Transverse colon (tissue), 4 donors: ENCODE data around the gene RLF. TPM values are rescaled to one million over a fixed set of nuclear protein-coding genes. Genes with fewer than 3 reads are reported as not detected.
A peak's percentile ranks its signal among the peaks of the same experiment; 100 is the strongest.

ENCODE experiments used
- DNase-seq: peaks from one replicate; pipeline ENCODE4 v3.0.0-alpha.2; 2019
- H3K27ac ChIP-seq, 4 donors: fragments of 200-600 bp; sonication (generic); 2 replicates each; pipeline ENCODE4 v1.5.1; 2016 to 2018; ENCODE audit warnings: inconsistent platforms in 4 of 4
- H3K27me3 ChIP-seq: fragments of 200-600 bp; sonication (generic); 2 replicates; pipeline ENCODE4 v1.5.1; 2017; ENCODE audit warnings: inconsistent platforms
- H3K36me3 ChIP-seq, 4 donors: fragments of 200-600 bp; sonication (generic); 2 replicates each; pipeline ENCODE4 v1.5.1; 2017 to 2019; ENCODE audit warnings: inconsistent platforms in 4 of 4
- H3K4me1 ChIP-seq, 4 donors: fragments of 200-600 bp; sonication (generic); 2 replicates each; pipeline ENCODE4 v1.5.1; 2017 to 2020; ENCODE audit warnings: inconsistent platforms in 4 of 4
- H3K4me3 ChIP-seq, 4 donors: fragments of 200-600 bp; sonication (generic); 1 replicate in 1 of 4; 2 replicates in 3 of 4; pipeline versions ENCODE4 v1.5.1 to v1.6.1; 2017 to 2019; ENCODE audit warnings: inconsistent platforms in 4 of 4
- H3K9me3 ChIP-seq, 2 donors: fragments of 200-600 bp; sonication (generic); 2 replicates each; pipeline ENCODE4 v1.5.1; 2017 to 2019; ENCODE audit warnings: inconsistent platforms in 2 of 2
- CTCF ChIP-seq, 5 experiments: fragments of 200-600 bp in 3 of 5; fragments of 450-650 bp in 2 of 5; sonication (generic) in 3 of 5; IDR thresholded peaks; 1 replicate in 2 of 5; 2 replicates in 3 of 5; pipeline ENCODE4 v1.5.1; 2016 to 2017; ENCODE audit warnings: antibody characterized with exemption in 5 of 5, inconsistent platforms in 3 of 5, mild to moderate bottlenecking in 2 of 5, moderate library complexity in 1 of 5
- EP300 ChIP-seq: sonication (generic); formaldehyde crosslinking; IDR thresholded peaks from one replicate; pipeline ENCODE4 v1.6.1; 2017; ENCODE audit warnings: antibody characterized with exemption, low read depth
- POLR2A ChIP-seq: fragments of 450-650 bp; IDR thresholded peaks from one replicate; pipeline ENCODE4 v1.6.1; 2016; ENCODE audit warnings: antibody characterized with exemption, mild to moderate bottlenecking, moderate library complexity
- POLR2AphosphoS5 ChIP-seq, 3 donors: sonication (generic); formaldehyde crosslinking; IDR thresholded peaks; one replicate each; pipeline ENCODE4 v1.6.1; 2016; ENCODE audit warnings: antibody characterized with exemption in 3 of 3
- WGBS, 2 donors: methylation state at CpG; one replicate each; pipeline ENCODE4 v1.1.5; 2018; ENCODE audit warnings: low coverage in 1 of 2; 5-methylcytosine and 5-hydroxymethylcytosine counted together
- in situ Hi-C, 4 donors: fragments of 200-750 bp; cut with MboI; loops; one replicate each; pipeline versions ENCODE4 v1.15.0 to v1.15.1; 2017; ENCODE audit warnings: low sequenced_read_pairs in 3 of 4, low pct_ligation_motif_present in 1 of 4, low pct_unique_long_range_greater_than_20kb in 1 of 4
- intact Hi-C: fragments of 100-400 bp; cut with DNase I; formaldehyde crosslinking; loops from one replicate; pipeline ENCODE4 v1.15.1; 2023; ENCODE audit warnings: low total_unique reads
- total RNA-seq, 4 donors: library from RNA; depleted of rRNA; stranded (reverse); fragments of >200 nt; gene quantifications; one replicate each; pipeline ENCODE4 v1.1.0, GENCODE V29; 2016

RLF gene
- total RNA-seq, 4 donors from 2014 or later, result 11.2 to 18.3 (median 13.9) TPM

GRCh38 chr1:40160806-40161124, 422 bp upstream of the RLF start:
- TF ChIP-seq POLR2A (no peak), EP300 (no peak)
- H3K36me3 ChIP-seq, result no peaks in the 10 kb centered on the region
- intact Hi-C loops, result no loop called here
- H3K4me3 ChIP-seq, result peak overlapping the region; percentile 88 to 99 (median 98)
- H3K4me1 ChIP-seq, result peaks cover 13 to 36% (median 14%) of the 10 kb centered on the region in 4 donors
- peak overlapping the region; percentile 92 to 97 (median 95) for H3K27ac ChIP-seq
- DNase-seq, result no peak
- 25 to 47% methylated on average over 5 to 7 of the region's 7 CpGs for WGBS, 2 donors
- H3K9me3 ChIP-seq, result no peaks in the 10 kb centered on the region
- H3K27me3 ChIP-seq, result no peaks in the 10 kb centered on the region
- in situ Hi-C loops, result no loop called here

DNA sequence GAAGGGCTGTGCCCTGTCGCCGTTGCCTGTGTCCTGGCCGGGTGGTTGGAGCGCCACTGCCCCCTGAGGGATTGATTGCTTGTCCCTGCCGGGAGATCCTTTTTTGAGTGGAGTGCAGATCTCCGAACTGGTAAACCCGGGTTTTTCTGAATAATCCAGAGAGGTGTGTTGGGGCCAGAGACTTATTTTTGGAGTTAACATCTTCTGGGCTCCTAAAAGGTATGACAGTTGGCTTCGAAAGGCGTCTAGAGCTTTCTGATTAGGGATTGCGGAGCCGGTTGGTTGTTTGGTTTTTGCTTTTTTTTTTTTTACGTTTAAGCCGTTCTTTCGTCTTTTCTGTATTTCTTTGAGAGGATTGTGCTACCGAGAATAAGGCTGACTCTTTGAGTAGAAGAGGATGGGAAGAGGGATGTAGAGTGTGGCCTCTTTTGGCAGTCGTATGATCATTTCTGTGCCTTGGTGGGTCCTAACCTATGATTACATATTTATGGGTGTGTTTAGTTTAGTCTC, 756 bp downstream of the RLF start:
- no peak for DNase-seq
- peak overlapping the region; percentile 92 to 97 (median 95) for H3K27ac ChIP-seq
- H3K9me3 ChIP-seq, result no peaks in the 10 kb centered on the region
- 0% methylated on average over 4 to 16 of the region's 16 CpGs for WGBS, 2 donors
- no peaks in the 10 kb centered on the region for H3K36me3 ChIP-seq
- peak overlapping the region; percentile 88 to 99 (median 98) for H3K4me3 ChIP-seq
- H3K27me3 ChIP-seq, result no peaks in the 10 kb centered on the region
- no peak for TF ChIP-seq EP300
- no peak for TF ChIP-seq CTCF (IDR thresholded peaks at IDR 0.05)
- TF ChIP-seq POLR2A, result no peak
- TF ChIP-seq POLR2AphosphoS5 (IDR thresholded peaks at IDR 0.05), result no peak
- peaks cover 13 to 38% (median 14%) of the 10 kb centered on the region in 4 donors for H3K4me1 ChIP-seq
- intact Hi-C loops, result no loop called here
- in situ Hi-C loops, result no loop called here

GRCh38 chr1:40162753-40163441, 1.7 kb downstream of the RLF start:
- no peaks in the 10 kb centered on the region for H3K36me3 ChIP-seq
- DNase-seq, result no peak
- no peaks in the 10 kb centered on the region for H3K9me3 ChIP-seq
- in situ Hi-C loops (no loop called here), intact Hi-C loops (no loop called here)
- peak overlapping the region in 3 of 4 donors; percentile 88 to 99 (median 96) for H3K4me3 ChIP-seq
- TF ChIP-seq POLR2AphosphoS5 (IDR thresholded peaks at IDR 0.05), result no peak
- TF ChIP-seq CTCF (IDR thresholded peaks at IDR 0.05), result no peak
- no peak for TF ChIP-seq POLR2A
- peaks cover 13 to 47% (median 14%) of the 10 kb centered on the region in 4 donors for H3K4me1 ChIP-seq
- H3K27ac ChIP-seq, result peak overlapping the region in 2 of 4 donors; percentile 95 to 97
- H3K27me3 ChIP-seq, result no peaks in the 10 kb centered on the region
- 9 to 15% methylated on average over 4 of the region's 4 CpGs for WGBS, 2 donors

DNA sequence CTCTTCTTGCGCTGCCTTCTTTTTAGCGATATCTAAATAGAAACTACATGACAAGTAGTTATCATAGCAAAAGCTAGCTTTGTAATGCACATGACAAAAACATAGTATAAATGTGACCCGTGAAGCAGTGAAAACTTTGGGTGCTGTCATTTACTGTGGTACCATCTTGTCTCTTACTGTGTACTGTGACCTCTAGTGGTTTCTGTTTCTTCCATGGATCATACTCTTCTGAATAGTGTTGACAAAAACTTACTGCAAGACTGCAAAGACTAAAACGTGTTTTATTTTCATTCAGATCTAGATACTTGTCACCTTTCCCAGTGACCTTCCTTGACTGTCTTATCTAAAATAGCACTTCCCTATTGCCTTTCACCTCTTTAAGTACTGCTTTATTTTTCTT, 6.1 kb downstream of the RLF start:
- no peak overlapping the region for H3K4me3 ChIP-seq
- no peak for DNase-seq
- peaks cover 10 to 61% (median 13%) of the 10 kb centered on the region in 4 donors for H3K4me1 ChIP-seq
- no peaks in the 10 kb centered on the region for H3K9me3 ChIP-seq
- TF ChIP-seq CTCF (IDR thresholded peaks at IDR 0.05) (no peak), POLR2A (no peak), EP300 (no peak), POLR2AphosphoS5 (IDR thresholded peaks at IDR 0.05) (no peak)
- in situ Hi-C loops (no loop called here), intact Hi-C loops (no loop called here)
- H3K27me3 ChIP-seq, result no peaks in the 10 kb centered on the region
- 74 to 75% methylated on average over 4 of the region's 4 CpGs for WGBS, 2 donors
- H3K27ac ChIP-seq, result no peak overlapping the region
- H3K36me3 ChIP-seq, result no peaks in the 10 kb centered on the region
